ENCODE measurements around the gene FAM234B.

GRCh38 chr12:13093848-13094220, 49.7 kb downstream of the FAM234B start:
- TF ChIP-seq, protein P1, sequence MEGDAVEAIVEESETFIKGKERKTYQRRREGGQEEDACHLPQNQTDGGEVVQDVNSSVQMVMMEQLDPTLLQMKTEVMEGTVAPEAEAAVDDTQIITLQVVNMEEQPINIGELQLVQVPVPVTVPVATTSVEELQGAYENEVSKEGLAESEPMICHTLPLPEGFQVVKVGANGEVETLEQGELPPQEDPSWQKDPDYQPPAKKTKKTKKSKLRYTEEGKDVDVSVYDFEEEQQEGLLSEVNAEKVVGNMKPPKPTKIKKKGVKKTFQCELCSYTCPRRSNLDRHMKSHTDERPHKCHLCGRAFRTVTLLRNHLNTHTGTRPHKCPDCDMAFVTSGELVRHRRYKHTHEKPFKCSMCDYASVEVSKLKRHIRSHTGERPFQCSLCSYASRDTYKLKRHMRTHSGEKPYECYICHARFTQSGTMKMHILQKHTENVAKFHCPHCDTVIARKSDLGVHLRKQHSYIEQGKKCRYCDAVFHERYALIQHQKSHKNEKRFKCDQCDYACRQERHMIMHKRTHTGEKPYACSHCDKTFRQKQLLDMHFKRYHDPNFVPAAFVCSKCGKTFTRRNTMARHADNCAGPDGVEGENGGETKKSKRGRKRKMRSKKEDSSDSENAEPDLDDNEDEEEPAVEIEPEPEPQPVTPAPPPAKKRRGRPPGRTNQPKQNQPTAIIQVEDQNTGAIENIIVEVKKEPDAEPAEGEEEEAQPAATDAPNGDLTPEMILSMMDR (IDR thresholded peaks at IDR 0.05) = no peak
- no peak for TF ChIP-seq POLR2A (IDR thresholded peaks at IDR 0.05)
